ENCODE results near the gene TTLL4. TPM values are rescaled to one million over a fixed set of nuclear protein-coding genes. Genes with fewer than 3 reads are reported as not detected.
"Not testable (repeated sequence)": the region's sequence is repeated elsewhere in the genome, so short reads cannot be mapped to it uniquely, and the experiment has no call there.

The TTLL4 gene
- total RNA-seq (10 to 100 TPM; 20.4 to 23.1 TPM), polyA plus RNA-seq (1 to 10 TPM; 2.2 to 5.4 (median 3.4) TPM), total RNA-seq (12.8 to 37.6 (median 17.5) reads per million in 6 experiments)

DNA sequence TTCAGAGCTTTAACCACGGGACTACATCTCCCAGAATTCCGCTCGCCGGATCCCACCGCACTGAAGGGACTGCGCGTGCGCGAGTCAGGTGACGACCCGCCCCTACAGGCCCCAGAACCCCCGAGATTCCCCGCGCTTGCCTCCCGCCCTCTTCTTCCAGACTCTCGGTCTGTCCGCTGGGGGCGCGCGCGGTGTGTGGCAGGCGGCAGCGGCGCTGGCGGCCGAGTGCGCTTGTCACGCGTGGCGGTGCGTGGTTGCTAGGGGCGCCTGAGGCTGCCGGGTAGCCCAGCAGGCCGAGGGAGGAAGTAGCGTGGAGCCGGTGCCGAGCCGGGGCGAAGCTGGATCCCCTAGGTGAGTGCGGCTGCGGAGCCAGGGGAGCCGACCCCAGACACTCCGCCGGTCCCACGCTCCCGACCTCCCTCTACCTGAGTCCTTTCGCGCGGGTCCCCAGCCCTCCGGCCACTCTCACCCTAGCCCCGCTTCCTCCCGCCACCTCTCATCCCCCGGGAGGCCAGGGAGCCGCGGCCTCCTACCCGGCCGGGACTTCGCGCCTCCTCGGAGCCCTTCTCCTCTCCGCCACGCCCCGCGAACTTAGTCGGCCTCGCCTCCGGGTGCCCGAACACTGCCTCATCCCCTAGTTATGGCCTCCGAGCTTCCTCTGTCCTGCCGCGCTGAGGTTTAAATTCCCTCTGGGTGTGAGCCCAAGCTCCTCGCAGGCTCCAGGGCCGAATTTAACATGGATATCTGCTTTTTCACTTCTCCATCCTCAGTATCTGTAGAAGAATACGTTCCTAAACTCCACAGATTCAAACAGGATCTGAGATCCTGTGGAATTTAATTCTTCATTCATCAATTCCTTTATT, at the start of gene TTLL4:
Gene TTLL4 (plus strand): TSS at position 149 of the 863 bp plus-strand sequence. CDS start 26,842 bp downstream, outside the sequence.
- Mint-ChIP-seq H3K4me1 (peaks cover 10 to 23% (median 23%) of the 10 kb centered on the region in 4 donors), H3K9me3 (no peaks in the 10 kb centered on the region), H3K36me3 (peaks cover 0 to 3% (median 3%) of the 10 kb centered on the region in 3 donors), H3K27ac (peak within 1 kb of the TSS; percentile 65 to 96 (median 92)), H3K4me3 (peak within 1 kb of the TSS; percentile 93 to 99 (median 96)), H3K27me3 (peaks cover 0 to 7% (median under 1%) of the 10 kb centered on the region in 5 donors)
- ATAC-seq (peak; percentile 95 to 97), DNase-seq (peak; percentile 95 to 100 (median 99))
- POLR2A ChIA-PET, result interaction anchor here (0.7 to 2.3 kb wide), 13 partner anchors 12 to 676 kb away, joined by 3 to 7 read pairs (median 3); partner anchors contain the start of genes BCS1L, CNPPD1, CTDSP1 and RNF25

- Mint-ChIP-seq H3K36me3 (peaks cover 0 to 57% (median 5%) of the 10 kb centered on the region in 3 donors), H3K4me1 (peaks cover 15 to 32% (median 27%) of the 10 kb centered on the region in 4 donors), H3K27ac (peak overlapping the region in 1 of 10 donors; percentile 29), H3K27me3 (no peaks in the 10 kb centered on the region), H3K9me3 (no peaks in the 10 kb centered on the region), H3K4me3 (peak overlapping the region in 2 of 10 donors; percentile 20 to 28)
- DNase-seq (no peak), ATAC-seq (no peak)
- POLR2A ChIA-PET, result interaction anchor here (1.5 to 4.9 kb wide), 2 partner anchors 9 to 10 kb away, joined by 5 to 61 read pairs; partner anchors contain the start of genes RNF25 and STK36
Observed at GRCh38 chr2:218662377-218662776, 48.3 kb upstream of the TTLL4 start.

GRCh38 chr2:218662827-218663226, 47.8 kb upstream of the TTLL4 start:
- H3K4me1 Mint-ChIP-seq, result peaks cover 15 to 27% (median 24%) of the 10 kb centered on the region in 4 donors
- H3K27me3 Mint-ChIP-seq, result no peaks in the 10 kb centered on the region
- peak overlapping the region in 1 of 10 donors; percentile 29 for H3K27ac Mint-ChIP-seq
- POLR2A ChIA-PET, result interaction anchor here (0.6 to 1.5 kb wide), 2 partner anchors 9 to 515 kb away, joined by 3 to 5 read pairs; partner anchors contain the start of genes RNF25 and STK36
- peak overlapping the region in 1 of 10 donors; percentile 20 for H3K4me3 Mint-ChIP-seq
- ATAC-seq (no peak), DNase-seq (no peak)
- no peaks in the 10 kb centered on the region for H3K9me3 Mint-ChIP-seq
- peaks cover 0 to 57% (median 5%) of the 10 kb centered on the region in 3 donors for H3K36me3 Mint-ChIP-seq

DNA sequence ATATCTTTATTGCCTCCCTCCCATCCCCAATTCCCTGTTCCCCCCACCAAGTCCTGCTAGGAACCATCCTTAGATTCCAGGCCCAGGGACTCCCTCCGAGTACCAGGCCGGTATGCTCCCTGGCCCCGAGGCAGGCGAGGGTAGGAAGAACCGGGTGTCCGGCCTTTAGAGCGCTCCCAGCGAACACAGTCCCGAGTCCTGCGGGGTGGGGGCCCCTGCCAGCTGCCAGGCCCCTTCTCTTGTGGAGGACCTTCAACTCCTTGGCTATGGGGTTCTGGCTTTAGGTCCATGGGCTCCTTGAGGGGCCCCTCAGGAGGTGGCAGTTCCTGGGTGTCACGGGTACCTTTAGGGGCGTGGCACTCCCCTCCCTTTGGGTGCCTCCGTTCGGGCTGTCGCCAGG, 46.7 kb upstream of the TTLL4 start:
- DNase-seq (no peak), ATAC-seq (no peak)
- peaks cover 0 to 60% (median 5%) of the 10 kb centered on the region in 3 donors for H3K36me3 Mint-ChIP-seq
- H3K4me3 Mint-ChIP-seq, result no peak overlapping the region
- H3K9me3 Mint-ChIP-seq, result no peaks in the 10 kb centered on the region
- peak overlapping the region in 2 of 10 donors; percentile 4 to 17 for H3K27ac Mint-ChIP-seq
- no peaks in the 10 kb centered on the region for H3K27me3 Mint-ChIP-seq
- peaks cover 12 to 17% (median 15%) of the 10 kb centered on the region in 4 donors for H3K4me1 Mint-ChIP-seq
- POLR2A ChIA-PET, result interaction anchor here (1.5 kb wide), 1 partner anchor 8 kb away, joined by 5 read pairs; the partner anchor contains the start of genes RNF25 and STK36

DNA sequence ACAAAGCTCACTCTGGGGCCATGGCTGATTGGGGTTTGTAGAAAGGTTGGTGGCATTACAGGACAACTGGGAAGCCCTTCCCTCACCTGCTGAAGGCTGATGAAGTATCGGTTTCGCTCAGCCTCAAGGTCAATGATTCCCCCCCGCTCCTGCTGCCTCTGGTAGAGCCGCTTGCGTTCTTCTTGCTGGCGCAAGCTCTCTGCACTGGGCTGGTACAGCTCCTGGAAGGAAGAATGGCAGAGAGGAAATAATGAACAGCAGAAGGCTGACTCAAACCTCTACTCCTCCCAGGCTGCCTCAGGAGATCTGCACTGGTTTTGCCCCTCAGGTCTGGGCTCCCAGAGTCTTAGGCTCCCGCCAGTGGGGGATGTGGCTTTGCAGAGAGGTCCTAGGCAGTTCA, 46.0 kb upstream of the TTLL4 start:
- Mint-ChIP-seq H3K4me1 (peaks cover 9 to 15% (median 12%) of the 10 kb centered on the region in 4 donors), H3K27me3 (no peaks in the 10 kb centered on the region), H3K36me3 (peaks cover 0 to 60% (median 5%) of the 10 kb centered on the region in 3 donors), H3K4me3 (no peak overlapping the region), H3K27ac (peak overlapping the region in 2 of 10 donors; percentile 33 to 49), H3K9me3 (no peaks in the 10 kb centered on the region)
- DNase-seq, result no peak
- no peak for ATAC-seq
- POLR2A ChIA-PET, result no interaction called here

DNA sequence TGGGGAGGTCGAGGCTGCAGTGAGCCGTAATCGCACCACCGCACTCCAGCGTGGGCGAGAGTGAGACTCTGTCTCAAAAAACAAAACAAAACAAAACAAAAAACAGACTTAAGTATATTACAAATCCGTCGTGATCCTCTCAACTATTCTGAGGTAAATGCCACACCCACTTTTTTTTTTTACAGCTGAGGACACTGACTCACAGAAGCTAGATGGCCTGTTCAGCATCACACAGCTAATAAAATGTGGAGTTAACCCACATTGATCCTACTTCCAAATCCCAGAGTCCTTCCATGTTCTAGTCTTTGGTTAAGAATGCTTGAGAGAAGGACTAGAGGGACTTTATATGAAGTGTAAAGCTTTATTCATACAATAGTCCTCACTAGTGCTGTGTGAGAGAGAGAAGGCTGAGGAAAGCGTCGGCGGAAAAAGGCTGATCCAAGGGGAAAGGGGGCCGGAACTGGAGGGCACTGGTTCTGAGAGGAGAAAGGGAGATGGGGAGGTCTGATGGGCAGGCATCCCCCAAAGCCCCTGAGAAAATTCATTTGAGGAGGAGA, 39.5 kb upstream of the TTLL4 start:
- Mint-ChIP-seq H3K9me3 (no peaks in the 10 kb centered on the region), H3K36me3 (peaks cover 0 to 21% (median 2%) of the 10 kb centered on the region in 3 donors), H3K4me1 (peaks cover 20 to 36% (median 24%) of the 10 kb centered on the region in 4 donors), H3K27ac (peak overlapping the region; percentile 93 to 99 (median 98)), H3K27me3 (no peaks in the 10 kb centered on the region), H3K4me3 (peak overlapping the region; percentile 97 to 99 (median 98))
- DNase-seq (no peak), ATAC-seq (peak in 1 of 2 donors; percentile 2)
- POLR2A ChIA-PET, result interaction anchor here (0.5 to 5.6 kb wide), 6 partner anchors 8 to 618 kb away, joined by 3 to 61 read pairs (median 5); partner anchors contain the start of genes BCS1L, TTLL4 and ZNF142

DNA sequence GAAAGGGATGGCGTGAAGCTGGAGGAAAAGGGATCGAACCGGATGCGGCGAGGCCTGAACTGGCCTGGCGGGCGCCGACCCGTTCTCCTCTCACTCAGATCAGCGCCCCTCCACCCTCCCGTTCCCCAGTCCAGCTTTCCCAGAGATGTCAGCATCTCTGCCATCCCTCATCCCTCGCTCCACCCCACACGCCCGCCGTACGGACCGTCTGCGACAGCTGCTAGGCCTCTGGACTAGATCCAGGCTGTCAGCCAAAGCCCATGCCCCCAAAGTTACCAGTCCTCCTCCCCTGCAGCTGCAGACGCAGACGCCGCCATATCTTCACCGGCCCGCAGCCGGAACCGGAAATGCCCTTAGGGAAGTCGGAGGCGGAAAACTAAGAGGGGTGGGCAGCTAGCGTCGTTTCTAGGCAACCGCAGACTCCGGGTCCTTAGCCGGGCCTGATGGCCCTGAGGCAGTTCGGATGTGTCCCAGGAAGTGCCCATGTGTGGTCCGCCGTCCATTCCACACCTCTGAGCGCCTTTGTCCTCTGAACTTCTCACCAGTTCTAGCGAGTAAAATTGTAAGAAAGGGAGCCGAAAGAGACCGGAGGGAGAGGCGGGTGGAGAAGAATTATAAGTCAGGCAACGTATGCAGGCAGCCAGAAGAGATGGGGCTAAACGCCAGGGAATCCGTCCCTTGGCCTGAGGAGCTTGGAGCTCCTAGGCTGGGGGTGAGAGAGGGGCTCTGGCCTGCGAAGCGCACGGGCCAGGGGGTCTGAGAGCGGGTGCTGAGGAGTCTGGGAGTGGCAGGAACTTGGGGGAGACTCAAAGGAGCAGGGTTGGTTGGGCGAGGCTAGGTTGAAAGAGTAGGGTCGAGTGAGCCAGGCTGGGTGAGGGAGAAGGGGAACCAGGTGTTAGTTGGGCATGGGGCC, 38.7 kb upstream of the TTLL4 start, which contains the start of the genes RNF25 and STK36:
Gene RNF25 (minus strand): TSS at position 349 of the 913 bp plus-strand sequence. CDS start 32 bp downstream, at position 317.
Gene STK36 (plus strand): TSS at position 433 of the 913 bp plus-strand sequence. CDS start 744 bp downstream, outside the sequence.
- Mint-ChIP-seq H3K27me3 (no peaks in the 10 kb centered on the region), H3K4me1 (peaks cover 20 to 36% (median 24%) of the 10 kb centered on the region in 4 donors), H3K27ac (peak within 1 kb of the TSS; percentile 93 to 99 (median 98)), H3K9me3 (no peaks in the 10 kb centered on the region), H3K36me3 (peaks cover 0 to 19% (median 2%) of the 10 kb centered on the region in 3 donors), H3K4me3 (peak within 1 kb of the TSS; percentile 97 to 99 (median 98))
- ATAC-seq, result peak; percentile 95 to 97
- peak; percentile 68 to 92 (median 80) for DNase-seq
- POLR2A ChIA-PET, result interaction anchor here (0.5 to 5.6 kb wide), 7 partner anchors 9 to 617 kb away, joined by 3 to 61 read pairs (median 5); partner anchors contain the start of genes BCS1L, TTLL4 and ZNF142

- Mint-ChIP-seq H3K27ac (no peak overlapping the region), H3K9me3 (no peaks in the 10 kb centered on the region), H3K36me3 (peaks cover 0 to 23% (median 6%) of the 10 kb centered on the region in 3 donors), H3K27me3 (no peaks in the 10 kb centered on the region), H3K4me1 (peaks cover 0 to 2% (median 0%) of the 10 kb centered on the region in 4 donors), H3K4me3 (no peak overlapping the region)
- DNase-seq (no peak), ATAC-seq (no peak)
- POLR2A ChIA-PET, result no interaction called here
Observed at GRCh38 chr2:218679119-218679518, 31.5 kb upstream of the TTLL4 start.

- DNase-seq (no peak), ATAC-seq (no peak)
- no peak overlapping the region for H3K4me3 Mint-ChIP-seq
- peaks cover 0 to 2% (median 0%) of the 10 kb centered on the region in 4 donors for H3K4me1 Mint-ChIP-seq
- no peak overlapping the region for H3K27ac Mint-ChIP-seq
- no peaks in the 10 kb centered on the region for H3K27me3 Mint-ChIP-seq
- POLR2A ChIA-PET, result no interaction called here
- H3K36me3 Mint-ChIP-seq, result peaks cover 0 to 25% (median 6%) of the 10 kb centered on the region in 3 donors
- no peaks in the 10 kb centered on the region for H3K9me3 Mint-ChIP-seq
Observed at GRCh38 chr2:218680061-218680460, 30.6 kb upstream of the TTLL4 start.

GRCh38 chr2:218687400-218688060, 23.1 kb upstream of the TTLL4 start:
- H3K4me3 Mint-ChIP-seq, H3K4me1 Mint-ChIP-seq, H3K27me3 Mint-ChIP-seq, H3K27ac Mint-ChIP-seq, H3K9me3 Mint-ChIP-seq, POLR2A ChIA-PET: not testable (repeated sequence)
- H3K36me3 Mint-ChIP-seq, result peaks cover 0 to 33% (median 12%) of the 10 kb centered on the region in 3 donors
- DNase-seq (peak in 7 of 10 donors; percentile 8 to 43 (median 20)), ATAC-seq (peak; percentile 79 to 89)

DNA sequence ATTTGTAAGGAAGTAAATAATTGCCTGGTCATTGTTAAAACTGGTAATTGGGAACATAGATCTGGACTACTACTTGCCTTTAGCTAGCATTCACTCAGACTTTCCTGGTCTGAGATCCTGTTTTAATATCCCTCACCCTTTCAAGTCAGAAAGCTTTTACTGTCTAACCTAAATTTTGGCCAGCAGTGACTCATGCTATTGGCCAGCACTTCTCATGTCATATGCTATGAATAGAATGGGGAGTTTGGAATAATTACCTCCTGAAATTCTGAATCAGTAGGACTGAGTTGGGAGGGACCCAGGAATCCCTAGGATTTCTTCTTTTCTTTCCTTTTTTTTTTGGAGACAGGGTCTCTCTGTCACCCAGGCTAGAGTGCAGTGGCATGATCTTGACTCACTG, 19.4 kb upstream of the TTLL4 start:
- H3K4me1 Mint-ChIP-seq, result peaks cover 0 to 2% (median under 1%) of the 10 kb centered on the region in 4 donors

More for the DNA sequence above, 19.4 kb upstream of the TTLL4 start:
- Mint-ChIP-seq H3K27ac (no peak overlapping the region), H3K27me3 (no peaks in the 10 kb centered on the region), H3K9me3 (no peaks in the 10 kb centered on the region), H3K4me3 (no peak overlapping the region), H3K36me3 (peaks cover 0 to 43% (median 14%) of the 10 kb centered on the region in 3 donors)
- POLR2A ChIA-PET, result no interaction called here
- ATAC-seq (no peak), DNase-seq (no peak)
